ENCODE results near the gene DSTN.

DNA sequence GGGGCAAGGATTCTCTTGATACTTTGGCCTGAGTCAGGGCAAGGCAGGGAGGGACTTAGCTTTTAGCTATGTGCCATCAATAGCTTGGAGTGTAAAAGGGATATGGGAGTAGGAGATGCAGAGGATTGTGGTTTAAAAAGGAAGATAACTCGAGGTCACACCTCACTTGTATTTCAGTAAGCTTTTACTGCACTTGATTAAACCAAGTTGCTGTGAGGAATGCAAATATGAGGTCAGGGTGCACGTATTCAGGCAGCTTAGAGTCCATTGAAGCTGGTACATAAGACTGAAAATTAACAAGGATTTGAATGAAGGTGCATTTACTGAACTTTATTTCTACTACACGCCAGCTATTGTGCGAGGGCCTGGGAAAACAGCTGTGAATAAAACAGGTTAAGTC lies 32.1 kb downstream of the DSTN start:
- TF ChIP-seq, protein P1, sequence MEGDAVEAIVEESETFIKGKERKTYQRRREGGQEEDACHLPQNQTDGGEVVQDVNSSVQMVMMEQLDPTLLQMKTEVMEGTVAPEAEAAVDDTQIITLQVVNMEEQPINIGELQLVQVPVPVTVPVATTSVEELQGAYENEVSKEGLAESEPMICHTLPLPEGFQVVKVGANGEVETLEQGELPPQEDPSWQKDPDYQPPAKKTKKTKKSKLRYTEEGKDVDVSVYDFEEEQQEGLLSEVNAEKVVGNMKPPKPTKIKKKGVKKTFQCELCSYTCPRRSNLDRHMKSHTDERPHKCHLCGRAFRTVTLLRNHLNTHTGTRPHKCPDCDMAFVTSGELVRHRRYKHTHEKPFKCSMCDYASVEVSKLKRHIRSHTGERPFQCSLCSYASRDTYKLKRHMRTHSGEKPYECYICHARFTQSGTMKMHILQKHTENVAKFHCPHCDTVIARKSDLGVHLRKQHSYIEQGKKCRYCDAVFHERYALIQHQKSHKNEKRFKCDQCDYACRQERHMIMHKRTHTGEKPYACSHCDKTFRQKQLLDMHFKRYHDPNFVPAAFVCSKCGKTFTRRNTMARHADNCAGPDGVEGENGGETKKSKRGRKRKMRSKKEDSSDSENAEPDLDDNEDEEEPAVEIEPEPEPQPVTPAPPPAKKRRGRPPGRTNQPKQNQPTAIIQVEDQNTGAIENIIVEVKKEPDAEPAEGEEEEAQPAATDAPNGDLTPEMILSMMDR (IDR thresholded peaks at IDR 0.05): no peak
- no peak for TF ChIP-seq POLR2A (IDR thresholded peaks at IDR 0.05)
